ENCODE measurements around the gene SNAP47.

DNA sequence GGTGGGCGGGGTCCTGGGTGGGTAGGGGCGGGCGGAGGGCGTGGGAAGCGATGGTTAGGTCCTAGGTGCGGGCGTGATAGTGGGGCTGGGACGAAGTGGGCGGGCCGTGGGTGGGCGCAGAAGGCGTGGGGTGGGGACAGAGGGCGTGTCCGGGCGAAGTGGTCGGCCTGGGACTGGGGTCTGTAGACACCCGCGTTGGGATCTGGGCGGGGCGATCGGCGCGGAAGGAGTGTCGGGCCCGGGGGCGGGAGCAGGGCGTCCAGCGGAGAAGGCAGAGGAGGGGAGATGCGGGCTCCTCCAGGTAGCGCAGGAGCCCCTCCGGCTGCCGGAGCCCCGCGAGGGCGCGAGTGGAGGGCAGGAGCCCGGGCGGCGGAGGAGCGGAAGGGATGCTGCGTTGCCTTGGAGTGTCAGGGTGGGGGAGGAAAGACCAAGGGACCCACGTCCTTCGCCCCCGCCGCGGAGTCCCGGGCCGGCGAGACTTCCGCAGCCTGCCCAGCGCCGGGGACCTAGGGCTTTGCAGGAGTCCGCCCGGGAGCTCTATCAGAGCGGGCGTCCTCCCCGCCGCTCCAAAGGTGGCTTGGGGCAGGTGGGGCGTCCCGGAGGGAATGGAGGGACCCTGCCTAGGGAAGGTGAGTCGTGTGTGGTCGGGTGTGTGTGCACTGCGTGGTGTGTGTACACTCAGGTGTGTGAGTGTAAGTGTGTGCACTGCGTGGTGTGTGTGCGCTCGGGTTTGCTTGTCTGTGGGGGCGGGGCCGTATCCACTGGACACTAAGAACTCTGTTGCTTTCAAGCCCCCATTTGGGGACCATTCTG lies 53.2 kb downstream of the SNAP47 start:
- TF ChIP-seq, protein P1, sequence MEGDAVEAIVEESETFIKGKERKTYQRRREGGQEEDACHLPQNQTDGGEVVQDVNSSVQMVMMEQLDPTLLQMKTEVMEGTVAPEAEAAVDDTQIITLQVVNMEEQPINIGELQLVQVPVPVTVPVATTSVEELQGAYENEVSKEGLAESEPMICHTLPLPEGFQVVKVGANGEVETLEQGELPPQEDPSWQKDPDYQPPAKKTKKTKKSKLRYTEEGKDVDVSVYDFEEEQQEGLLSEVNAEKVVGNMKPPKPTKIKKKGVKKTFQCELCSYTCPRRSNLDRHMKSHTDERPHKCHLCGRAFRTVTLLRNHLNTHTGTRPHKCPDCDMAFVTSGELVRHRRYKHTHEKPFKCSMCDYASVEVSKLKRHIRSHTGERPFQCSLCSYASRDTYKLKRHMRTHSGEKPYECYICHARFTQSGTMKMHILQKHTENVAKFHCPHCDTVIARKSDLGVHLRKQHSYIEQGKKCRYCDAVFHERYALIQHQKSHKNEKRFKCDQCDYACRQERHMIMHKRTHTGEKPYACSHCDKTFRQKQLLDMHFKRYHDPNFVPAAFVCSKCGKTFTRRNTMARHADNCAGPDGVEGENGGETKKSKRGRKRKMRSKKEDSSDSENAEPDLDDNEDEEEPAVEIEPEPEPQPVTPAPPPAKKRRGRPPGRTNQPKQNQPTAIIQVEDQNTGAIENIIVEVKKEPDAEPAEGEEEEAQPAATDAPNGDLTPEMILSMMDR (IDR thresholded peaks at IDR 0.05; ENCODE audit: poor library complexity, severe bottlenecking) = no peak
- TF ChIP-seq, protein P2, sequence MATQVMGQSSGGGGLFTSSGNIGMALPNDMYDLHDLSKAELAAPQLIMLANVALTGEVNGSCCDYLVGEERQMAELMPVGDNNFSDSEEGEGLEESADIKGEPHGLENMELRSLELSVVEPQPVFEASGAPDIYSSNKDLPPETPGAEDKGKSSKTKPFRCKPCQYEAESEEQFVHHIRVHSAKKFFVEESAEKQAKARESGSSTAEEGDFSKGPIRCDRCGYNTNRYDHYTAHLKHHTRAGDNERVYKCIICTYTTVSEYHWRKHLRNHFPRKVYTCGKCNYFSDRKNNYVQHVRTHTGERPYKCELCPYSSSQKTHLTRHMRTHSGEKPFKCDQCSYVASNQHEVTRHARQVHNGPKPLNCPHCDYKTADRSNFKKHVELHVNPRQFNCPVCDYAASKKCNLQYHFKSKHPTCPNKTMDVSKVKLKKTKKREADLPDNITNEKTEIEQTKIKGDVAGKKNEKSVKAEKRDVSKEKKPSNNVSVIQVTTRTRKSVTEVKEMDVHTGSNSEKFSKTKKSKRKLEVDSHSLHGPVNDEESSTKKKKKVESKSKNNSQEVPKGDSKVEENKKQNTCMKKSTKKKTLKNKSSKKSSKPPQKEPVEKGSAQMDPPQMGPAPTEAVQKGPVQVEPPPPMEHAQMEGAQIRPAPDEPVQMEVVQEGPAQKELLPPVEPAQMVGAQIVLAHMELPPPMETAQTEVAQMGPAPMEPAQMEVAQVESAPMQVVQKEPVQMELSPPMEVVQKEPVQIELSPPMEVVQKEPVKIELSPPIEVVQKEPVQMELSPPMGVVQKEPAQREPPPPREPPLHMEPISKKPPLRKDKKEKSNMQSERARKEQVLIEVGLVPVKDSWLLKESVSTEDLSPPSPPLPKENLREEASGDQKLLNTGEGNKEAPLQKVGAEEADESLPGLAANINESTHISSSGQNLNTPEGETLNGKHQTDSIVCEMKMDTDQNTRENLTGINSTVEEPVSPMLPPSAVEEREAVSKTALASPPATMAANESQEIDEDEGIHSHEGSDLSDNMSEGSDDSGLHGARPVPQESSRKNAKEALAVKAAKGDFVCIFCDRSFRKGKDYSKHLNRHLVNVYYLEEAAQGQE (IDR thresholded peaks at IDR 0.05; ENCODE audit: borderline replicate concordance) = no peak
- TF ChIP-seq POLR2AphosphoS5 (IDR thresholded peaks at IDR 0.05) (no peak), EZH2 (IDR thresholded peaks at IDR 0.05; ENCODE audit: borderline replicate concordance, insufficient read depth, low read length, poor library complexity, severe bottlenecking) (no peak)
